Activated T-cell treated with anti-CD3 and anti-CD28 coated beads for 1 hour (primary cell): ENCODE data around the gene RBKS.

Source experiments
- DNase-seq: peaks from one replicate; pipeline ENCODE4 v3.0.0-alpha.2; 2020; ENCODE audit warnings: low read depth

The RBKS gene

DNA sequence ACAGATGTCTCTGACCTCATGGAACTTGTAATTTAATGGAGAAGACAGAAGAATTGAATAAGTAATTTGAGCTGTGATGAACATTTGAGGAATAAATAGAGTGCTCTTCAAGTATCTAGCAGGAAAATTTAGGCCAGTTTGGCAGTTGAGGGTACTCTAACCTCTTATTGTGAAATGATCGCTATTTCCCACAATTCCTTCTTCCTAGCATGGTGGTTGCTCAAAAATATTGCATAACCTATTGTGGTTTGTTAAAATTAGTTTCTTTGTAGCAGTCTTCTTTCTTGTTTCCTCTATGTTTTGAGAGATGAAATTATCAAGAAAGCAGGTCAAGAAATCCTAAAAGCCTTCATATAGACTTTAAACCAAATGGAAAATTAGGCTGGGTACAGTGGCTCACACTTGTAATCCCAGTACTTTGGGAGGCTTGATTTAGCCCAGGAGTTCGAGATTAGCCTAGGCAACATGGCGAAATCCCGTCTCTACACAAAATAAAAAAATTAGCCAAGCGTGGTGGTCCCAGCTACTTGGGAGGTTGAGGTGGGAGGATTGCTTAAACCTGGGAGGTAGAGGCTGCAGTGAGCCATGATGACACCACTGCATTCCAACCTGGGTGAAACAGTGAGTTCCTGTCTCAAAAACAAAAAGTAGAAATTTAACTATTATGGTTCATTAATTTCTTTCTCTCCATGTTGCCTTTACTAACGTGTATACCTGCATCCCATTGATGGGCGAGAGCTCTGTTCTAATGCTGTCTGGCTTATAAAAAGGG is 58.7 kb downstream of the RBKS start:
- DNase-seq, result no peak

DNA sequence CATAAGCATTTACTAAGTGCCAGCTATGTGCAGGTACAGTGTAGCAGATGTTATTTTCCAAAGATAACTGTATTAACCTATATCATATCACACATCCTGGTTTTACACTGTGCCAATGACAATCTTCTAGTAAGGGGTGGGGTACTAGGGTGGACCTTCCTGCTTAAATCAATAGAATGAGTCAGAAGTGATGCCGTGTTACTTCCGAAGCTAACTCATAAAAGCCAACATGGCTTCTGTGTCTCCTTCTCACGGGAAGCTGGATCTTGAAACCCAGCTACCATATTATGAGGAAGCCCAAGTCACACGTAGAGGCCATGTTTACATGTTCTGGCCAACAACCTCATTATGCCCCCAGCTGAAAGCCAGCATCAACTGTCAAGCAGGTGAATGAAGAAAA is 59.5 kb downstream of the RBKS start:
- no peak for DNase-seq

- DNase-seq, result no peak
Measured at GRCh38 chr2:27829791-27830190, 60.4 kb downstream of the RBKS start.

DNA sequence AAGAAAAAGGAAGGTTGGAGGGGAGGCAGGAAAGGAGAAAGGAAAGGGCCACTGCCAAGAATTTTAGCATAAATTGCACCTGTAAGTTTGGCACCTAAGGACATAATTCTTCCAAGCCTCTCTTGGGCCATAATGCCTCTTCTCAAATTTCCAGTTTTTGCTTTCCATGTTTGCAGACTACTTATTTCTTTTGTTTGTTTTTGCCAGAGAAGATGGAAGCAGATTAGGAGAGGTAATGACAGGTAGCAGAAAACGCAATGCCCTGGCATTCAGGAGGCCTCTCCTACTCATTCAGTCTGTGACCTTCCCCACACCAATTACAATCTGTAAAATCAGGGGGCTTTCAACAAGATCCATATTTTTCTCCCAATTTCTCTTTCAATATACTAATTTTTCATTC is 61.9 kb downstream of the RBKS start:
- DNase-seq, result no peak

DNA sequence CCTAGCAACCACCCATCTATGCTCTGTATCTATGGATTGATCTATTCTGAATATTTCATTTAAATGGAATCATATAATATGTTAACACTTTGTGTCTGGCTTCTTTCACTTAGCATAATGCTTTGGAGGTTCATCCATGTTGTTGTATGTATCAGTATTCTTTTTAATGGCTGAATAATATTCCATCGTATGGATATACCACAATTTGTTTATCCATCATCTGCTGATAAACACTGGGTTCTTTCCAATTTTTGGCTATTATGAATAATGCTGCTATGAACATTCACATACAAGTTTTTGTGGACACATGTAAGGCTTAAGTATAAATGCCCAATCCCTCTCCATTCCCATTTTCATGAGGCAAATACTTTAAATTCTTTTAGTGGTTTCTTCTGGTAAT is 65.8 kb downstream of the RBKS start:
- no peak for DNase-seq

DNA sequence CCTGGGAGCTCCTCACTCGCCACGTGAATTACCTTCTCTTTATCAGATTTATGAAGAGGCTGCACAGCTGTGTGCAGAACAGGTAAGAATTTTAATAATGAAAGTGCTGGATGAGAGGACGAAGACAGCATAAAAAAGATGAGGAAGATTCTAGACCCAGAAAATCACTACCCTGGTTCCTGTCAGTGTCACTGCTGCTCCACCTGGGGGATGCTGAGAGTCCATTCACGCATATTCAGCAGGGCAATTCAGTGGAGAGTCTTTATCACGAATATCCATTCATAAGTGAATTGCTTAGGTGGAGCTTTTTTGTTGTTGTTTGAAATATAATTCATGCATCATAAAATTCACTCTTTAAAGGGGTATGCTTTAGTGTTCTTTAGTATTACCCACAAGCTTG is 66.6 kb downstream of the RBKS start:
- no peak for DNase-seq

GRCh38 chr2:27823135-27823534 is 67.1 kb downstream of the RBKS start:
- no peak for DNase-seq

DNA sequence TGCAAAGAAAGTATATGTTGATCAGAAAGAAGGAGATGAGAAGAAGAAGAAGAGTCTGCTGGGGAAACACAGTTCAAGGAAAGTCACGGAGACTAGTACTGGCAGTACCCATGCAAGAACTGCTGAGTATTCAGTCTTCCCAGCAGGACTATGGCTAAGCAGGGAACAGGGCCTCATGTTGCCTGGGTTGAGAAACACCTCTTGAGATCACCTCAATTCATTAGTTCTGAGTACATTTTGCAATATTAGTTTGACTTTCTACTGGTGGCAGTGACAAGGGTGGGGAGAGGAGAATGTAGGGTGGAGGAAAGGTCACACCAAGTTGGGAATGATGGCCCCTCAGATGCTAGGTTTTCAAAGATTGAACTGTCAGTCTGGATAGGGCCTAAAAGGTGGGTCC is 68.1 kb downstream of the RBKS start:
- no peak for DNase-seq

DNA sequence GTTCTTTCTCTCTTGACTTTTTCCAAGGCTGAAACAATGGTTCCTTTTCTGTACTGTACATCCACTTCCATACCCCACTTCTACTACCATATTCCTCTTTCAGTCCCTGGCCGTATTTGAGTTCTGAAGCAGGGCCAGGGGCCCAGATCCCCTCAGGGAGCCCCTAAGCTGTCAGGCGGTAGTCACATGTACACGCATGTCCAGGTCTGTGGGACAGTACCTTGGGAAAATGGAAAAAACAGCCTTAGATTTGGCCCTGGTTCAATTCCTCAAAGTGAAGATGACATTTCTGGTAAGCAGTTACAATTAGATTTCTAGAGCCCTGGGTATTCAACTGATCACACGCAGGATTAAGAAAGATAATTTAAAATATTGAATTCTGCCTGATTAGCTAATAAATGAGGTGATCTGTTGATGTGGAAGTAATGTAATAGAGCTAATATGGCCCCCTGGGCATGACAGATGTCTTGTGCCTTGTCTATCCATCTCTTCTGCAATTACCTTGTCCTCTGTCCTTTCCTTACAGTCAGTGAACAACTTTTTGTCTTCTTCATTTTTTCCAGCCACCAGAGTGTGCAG is 74.2 kb downstream of the RBKS start:
- DNase-seq, result no peak

- DNase-seq, result no peak
Measured at GRCh38 chr2:27814758-27815157, 75.4 kb downstream of the RBKS start.

DNA sequence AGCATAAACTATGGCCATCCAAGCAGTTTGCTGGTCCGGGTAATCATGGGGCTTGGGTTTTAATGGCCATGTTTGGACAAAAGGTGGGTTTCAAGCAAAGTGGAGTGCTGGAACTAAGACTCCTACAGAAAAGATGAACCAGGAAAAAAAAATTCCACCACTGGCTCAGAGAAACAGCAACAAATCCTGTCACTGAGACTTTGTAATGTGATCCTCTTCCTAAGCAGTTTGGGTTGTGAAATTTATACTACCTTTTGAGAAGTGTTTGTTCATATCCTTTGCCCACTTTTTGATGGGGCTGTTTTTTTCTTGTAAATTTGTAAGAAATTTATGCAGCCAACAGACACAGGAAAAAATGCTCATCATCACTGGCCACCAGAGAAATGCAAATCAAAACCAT is 78.4 kb downstream of the RBKS start:
- DNase-seq, result no peak

DNA sequence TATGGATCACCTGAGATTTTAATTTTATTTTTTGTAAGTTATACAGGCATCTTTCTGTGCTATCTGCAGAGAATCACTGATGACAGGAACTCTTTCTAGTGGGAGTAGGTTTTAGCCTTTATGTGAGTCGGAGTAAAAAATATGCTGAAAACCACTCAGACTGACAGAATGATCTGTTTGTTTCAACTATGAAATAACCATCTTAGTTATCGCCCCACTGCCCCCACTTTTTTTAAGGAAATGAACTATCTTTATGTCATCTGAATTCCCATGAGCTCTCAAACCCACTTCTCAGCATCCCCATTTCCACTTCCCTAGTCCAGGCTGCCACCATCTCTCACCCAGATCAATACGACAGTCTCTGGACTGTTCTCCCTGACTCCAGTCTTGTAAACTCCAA is 79.7 kb downstream of the RBKS start:
- no peak for DNase-seq

DNA sequence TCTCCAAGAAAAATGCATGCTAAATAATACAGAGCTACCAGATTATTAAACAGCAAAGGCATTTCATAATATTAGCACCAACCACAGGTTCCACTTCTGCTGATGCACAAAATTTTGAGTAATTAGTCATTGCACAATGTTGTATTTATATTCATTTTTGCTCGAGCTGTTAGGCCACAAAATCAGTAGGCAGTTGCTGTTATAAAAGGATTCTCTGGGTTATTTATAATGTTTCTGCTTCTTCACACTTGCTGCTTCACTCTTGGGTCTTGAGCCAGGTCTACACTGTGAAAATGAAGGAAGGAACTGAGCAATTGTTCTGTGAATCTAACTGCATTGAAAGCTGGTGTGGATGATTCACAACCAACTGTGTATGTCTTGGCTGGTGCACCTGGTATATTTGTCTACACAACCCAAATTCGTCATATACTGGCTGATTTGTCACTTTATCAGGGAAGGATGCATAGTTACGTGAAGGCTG is 80.4 kb downstream of the RBKS start:
- no peak for DNase-seq

DNA sequence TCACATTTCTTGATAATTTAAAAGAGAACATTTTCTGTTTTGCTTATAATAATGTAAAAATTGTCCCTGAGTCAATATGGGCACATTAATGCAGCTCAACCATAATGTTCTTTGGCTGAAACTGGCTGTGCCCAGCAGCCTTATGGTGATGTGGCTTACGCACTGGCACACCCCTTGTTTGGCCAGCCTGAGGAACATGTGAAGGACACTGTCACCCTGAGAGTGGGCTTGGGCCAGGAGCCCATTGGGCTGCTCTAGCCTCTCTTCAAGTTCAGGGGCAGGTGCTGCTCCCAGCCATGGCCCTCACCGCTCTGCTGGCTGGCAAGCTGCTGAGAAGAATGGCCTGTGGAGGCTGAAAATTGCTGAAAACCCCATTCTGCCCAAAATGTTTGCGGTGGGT is 81.2 kb downstream of the RBKS start:
- no peak for DNase-seq

GRCh38 chr2:27808418-27808817 is 81.8 kb downstream of the RBKS start:
- DNase-seq, result no peak

DNA sequence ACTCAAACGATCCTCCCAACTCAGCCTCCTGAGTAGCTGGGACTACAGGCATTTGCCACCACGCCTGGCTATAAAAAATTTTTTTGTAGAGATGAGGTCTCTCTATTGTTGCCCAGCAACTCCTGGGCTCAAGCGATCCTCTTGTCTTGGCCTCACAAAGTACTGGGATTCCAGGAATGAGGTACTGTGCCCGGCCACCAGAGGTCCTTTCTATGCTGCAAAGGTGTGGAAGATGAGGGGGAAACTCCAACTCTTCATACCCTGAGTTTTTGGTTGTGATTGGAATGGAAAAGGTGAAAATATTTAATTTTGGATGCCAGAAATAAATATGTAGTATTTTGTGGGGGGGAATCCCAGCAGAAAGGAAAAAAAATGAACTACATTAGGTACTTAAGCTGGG is 82.7 kb downstream of the RBKS start:
- DNase-seq, result no peak

GRCh38 chr2:27806311-27807059 is 83.7 kb downstream of the RBKS start:
- DNase-seq, result no peak

DNA sequence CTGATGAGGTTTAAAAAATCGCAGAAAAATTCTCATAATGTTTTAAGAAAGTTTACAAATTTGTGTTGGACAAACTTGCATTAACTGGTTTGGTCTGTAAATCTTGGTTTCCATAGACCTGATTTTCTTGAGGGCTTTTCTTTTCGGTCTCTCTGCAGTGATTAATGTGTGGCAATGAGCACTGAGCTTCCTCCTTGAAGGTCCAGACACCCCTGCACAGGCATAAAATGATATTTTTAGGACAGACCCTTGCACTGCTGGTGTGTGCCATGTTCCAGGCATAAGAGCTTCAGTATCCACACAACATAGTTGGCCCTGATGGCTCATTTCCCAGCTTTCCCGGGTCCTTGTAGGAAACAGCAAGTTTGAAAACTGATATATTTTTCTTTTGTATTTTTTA is 85.0 kb downstream of the RBKS start:
- DNase-seq, result no peak

DNA sequence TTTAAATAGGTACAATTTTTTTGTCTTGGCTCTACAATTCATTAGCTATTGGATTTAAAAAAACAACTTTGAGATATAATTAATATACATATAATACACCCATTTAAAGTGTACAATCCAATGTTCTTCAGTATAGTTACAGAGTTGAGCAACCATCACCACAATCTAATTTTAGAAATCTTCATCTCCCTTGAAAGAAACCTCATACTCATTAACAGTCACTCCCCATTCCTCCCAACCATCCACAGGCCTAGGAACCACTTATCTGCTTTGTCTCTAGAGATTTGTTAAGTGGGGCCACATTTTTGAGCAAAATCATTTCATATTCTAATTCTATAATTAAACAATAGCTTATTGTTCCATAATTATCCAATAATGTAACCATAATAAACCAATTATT is 86.0 kb downstream of the RBKS start:
- no peak for DNase-seq

DNA sequence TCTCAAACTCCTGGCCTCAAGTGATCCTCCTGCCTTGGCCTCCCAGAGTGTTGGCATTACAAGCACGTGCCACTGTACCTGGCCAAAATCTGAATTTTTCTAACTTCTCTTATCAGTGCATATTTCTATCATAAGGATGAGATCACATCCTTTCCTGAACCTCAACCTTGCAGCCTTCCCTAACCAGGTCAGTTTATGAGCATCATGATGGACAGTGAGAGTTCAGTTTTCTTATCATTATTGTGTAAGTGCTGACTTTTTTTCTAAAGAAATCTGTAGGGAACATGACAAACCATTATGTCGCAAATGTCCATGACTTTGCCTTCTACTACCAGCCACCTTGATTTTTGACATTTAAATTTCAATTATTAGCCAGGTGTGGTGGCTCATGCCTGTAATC is 87.1 kb downstream of the RBKS start:
- no peak for DNase-seq

GRCh38 chr2:27802547-27802946 is 87.6 kb downstream of the RBKS start:
- no peak for DNase-seq

DNA sequence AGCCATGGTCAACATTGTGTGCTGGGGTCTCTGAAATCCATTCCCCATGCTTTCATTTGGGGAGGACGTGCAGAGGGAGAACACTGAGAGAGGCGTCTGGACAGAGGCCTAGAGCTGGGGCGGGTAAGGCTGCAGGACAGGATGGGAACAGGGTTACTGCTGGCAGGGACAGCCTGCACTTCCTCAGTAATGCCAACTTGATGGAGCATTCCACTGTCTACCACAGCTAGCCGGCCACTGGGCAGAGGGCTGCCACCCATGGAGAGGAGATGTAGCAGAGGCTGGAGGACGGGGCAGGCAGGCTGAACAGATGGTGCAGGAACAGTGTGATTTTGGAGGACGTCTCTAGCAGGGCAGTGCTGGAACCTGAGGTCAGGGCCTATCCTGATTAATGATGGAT is 89.3 kb downstream of the RBKS start:
- no peak for DNase-seq

GRCh38 chr2:27799646-27800010 is 90.6 kb downstream of the RBKS start:
- no peak for DNase-seq
